ENCODE measurements around the gene IL1RAPL1.

GRCh38 chrX:29947225-29947624 lies 1360.0 kb downstream of the IL1RAPL1 start:
- TF ChIP-seq CTCF (IDR thresholded peaks at IDR 0.05) (no peak), POLR2A (IDR thresholded peaks at IDR 0.05) (no peak)

All from breast epithelium (tissue), 3 donors.